Brain microvascular endothelial cell (primary cell): ENCODE data around the gene BPHL.
"Not testable (repeated sequence)": the region's sequence is repeated elsewhere in the genome, so short reads cannot be mapped to it uniquely, and the experiment has no call there.

Experiments
- DNase-seq: peaks from one replicate; pipeline ENCODE4 v3.0.0-alpha.2; 2020
- H3K27ac ChIP-seq: fragments of 250-450 bp; sonication (Bioruptor Pico); 2 replicates; pipeline ENCODE4 v1.5.1; 2020; ENCODE audit warnings: mild to moderate bottlenecking, moderate library complexity
- H3K27me3 ChIP-seq: fragments of 250-450 bp; sonication (Bioruptor Pico); replicated peaks from 2 replicates; pipeline ENCODE4 v1.5.1; 2020; ENCODE audit warnings: mild to moderate bottlenecking
- H3K36me3 ChIP-seq: fragments of 250-450 bp; sonication (Bioruptor Pico); replicated peaks from 2 replicates; pipeline ENCODE4 v1.5.1; 2020; ENCODE audit warnings: mild to moderate bottlenecking
- H3K4me3 ChIP-seq: 2 replicates; pipeline ENCODE4 v1.5.1; 2011; ENCODE audit warnings: low read depth, mild to moderate bottlenecking, control low read depth, low read length, moderate library complexity
- CTCF ChIP-seq: IDR thresholded peaks from 2 replicates; pipeline ENCODE4 v1.5.1; 2011; ENCODE audit warnings: low read depth, mild to moderate bottlenecking, moderate library complexity, low read length, control low read depth, inconsistent platforms; ENCODE audit errors: missing control alignments
- in situ Hi-C: cut with HindIII; loops from 2 replicates; pipeline ENCODE4 v1.10.0; 2017; ENCODE audit warnings: low sequenced_read_pairs, low pct_ligation_motif_present

BPHL gene

GRCh38 chr6:3077430-3077829 is 41.1 kb upstream of the BPHL start:
- Histone ChIP-seq H3K27me3 (no peaks in the 10 kb centered on the region), H3K27ac (no peak overlapping the region), H3K4me3 (no peak overlapping the region), H3K36me3 (peaks cover 27% of the 10 kb centered on the region)
- no peak for DNase-seq
- TF ChIP-seq CTCF = no peak
- in situ Hi-C loops = no loop called here

DNA sequence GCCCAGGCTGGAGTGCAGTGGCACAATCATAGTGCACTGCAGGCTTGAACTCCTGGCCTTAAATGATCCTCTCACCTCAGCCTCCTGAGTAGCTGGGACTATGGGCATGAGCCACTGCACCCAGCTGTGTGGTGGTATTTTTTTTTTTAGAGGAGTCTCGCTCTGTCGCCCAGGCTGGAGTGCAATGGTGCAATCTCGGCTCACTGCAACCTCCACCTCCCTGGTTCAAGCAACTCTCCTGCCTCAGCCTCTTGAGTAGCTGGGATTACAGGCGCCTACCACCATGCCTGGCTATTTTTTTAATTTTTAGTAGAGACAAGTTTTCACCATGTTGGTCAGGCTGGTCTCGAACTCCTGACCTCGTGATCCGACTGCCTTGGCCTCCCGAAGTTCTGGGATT is 39.6 kb upstream of the BPHL start:
- H3K27me3 ChIP-seq, DNase-seq, in situ Hi-C loops, H3K27ac ChIP-seq, H3K4me3 ChIP-seq: not testable (repeated sequence)
- H3K36me3 ChIP-seq = peaks cover 29% of the 10 kb centered on the region

- H3K27me3 ChIP-seq = no peaks in the 10 kb centered on the region
- in situ Hi-C loops = no loop called here
- H3K36me3 ChIP-seq = peaks cover 33% of the 10 kb centered on the region
- no peak overlapping the region for H3K27ac ChIP-seq
- TF ChIP-seq CTCF = no peak
- H3K4me3 ChIP-seq = no peak overlapping the region
- DNase-seq = no peak
Measured at GRCh38 chr6:3079682-3080081, 38.8 kb upstream of the BPHL start.

GRCh38 chr6:3081960-3082359 is 36.6 kb upstream of the BPHL start:
- no peak for DNase-seq
- H3K36me3 ChIP-seq = peaks cover 41% of the 10 kb centered on the region
- H3K27ac ChIP-seq = no peak overlapping the region
- in situ Hi-C loops = no loop called here
- no peak for TF ChIP-seq CTCF
- no peaks in the 10 kb centered on the region for H3K27me3 ChIP-seq
- no peak overlapping the region for H3K4me3 ChIP-seq

DNA sequence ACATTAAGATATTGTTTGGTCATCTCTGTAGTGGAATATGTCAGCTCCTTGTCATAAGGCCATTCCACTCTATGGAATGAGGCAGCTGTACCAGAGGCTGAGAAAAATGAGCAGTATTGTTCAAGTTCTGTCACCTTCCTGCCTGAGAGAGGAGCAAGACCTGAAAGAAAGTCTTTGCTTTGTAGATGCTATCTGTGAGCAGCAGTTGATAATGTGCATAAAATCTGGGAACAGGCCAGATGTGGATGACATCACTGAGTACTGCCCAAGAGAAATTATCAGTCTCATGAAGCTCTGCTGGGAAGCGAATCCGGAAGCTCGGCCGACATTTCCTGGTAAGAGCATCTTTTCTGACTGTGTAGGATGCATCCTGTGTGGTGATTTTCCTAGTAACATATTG is 33.4 kb upstream of the BPHL start:
- Histone ChIP-seq H3K4me3 (no peak overlapping the region), H3K27ac (no peak overlapping the region), H3K27me3 (no peaks in the 10 kb centered on the region), H3K36me3 (peaks cover 30% of the 10 kb centered on the region)
- no peak for DNase-seq
- no peak for TF ChIP-seq CTCF
- in situ Hi-C loops = no loop called here

DNA sequence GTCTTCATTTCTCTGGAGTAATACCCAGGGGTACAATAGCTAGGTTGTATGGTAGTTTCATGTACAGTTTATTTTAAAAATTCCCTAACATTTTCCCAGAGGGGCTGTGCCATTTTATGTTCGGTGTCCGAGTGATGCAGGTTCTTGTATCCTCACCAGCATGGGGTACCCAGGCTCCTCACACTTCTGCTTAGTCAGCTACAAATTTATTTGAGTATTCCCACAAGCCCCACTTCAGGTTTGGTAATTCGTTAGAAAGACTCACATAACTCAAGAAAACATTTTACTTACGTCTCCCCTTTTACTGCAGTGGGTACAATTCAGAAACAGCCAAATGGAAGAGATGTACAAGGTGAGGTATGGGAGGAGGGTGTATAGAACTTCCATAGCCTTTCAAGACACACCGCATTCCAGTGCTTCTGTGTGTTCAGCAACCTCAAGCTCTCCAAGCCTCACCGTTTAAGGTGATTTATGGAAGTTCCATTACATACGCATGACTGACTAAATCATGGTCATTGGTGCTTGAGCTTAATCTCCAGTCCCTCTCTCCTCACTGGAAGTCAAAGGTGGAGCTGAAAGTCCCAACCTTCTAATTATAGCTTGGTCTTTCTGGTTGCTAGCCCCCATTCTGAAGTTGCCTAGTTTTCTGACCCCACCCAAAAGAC is 32.1 kb upstream of the BPHL start:
- Histone ChIP-seq H3K27ac (no peak overlapping the region), H3K27me3 (no peaks in the 10 kb centered on the region), H3K4me3 (no peak overlapping the region), H3K36me3 (peaks cover 24% of the 10 kb centered on the region)
- TF ChIP-seq CTCF = no peak
- in situ Hi-C loops = no loop called here
- DNase-seq = no peak
